ENCODE results near the gene TEPSIN. TPM values are rescaled to one million over a fixed set of nuclear protein-coding genes. Genes with fewer than 3 reads are reported as not detected.

TEPSIN gene
- polyA plus RNA-seq, 1 donor (not counting 4 experiments of a cell fraction or from before 2014, with no cell fraction given): 7.1 TPM

- DNase-seq (ENCODE audit: low read depth, low spot score) (no peak), FAIRE-seq (no peak)
- H3K9ac ChIP-seq (ENCODE audit: control insufficient read depth, extremely low read depth, insufficient read depth, low read length): no peak overlapping the region
- no peaks in the 10 kb centered on the region for H3K27me3 ChIP-seq (ENCODE audit: control insufficient read depth, extremely low read depth, insufficient read depth, low read length)
- peaks cover 11% of the 10 kb centered on the region for H3K4me1 ChIP-seq (ENCODE audit: control insufficient read depth, extremely low read depth, insufficient read depth, low read length)
- no peak overlapping the region for H3K4me3 ChIP-seq (ENCODE audit: control insufficient read depth in 2 of 3, extremely low read depth in 1 of 3, insufficient read depth in 2 of 3, low read depth in 1 of 3, low read length in 3 of 3)
- H4K20me1 ChIP-seq (ENCODE audit: control insufficient read depth, extremely low read depth, insufficient read depth, low read length): peaks cover 4% of the 10 kb centered on the region
- peaks cover 26 to 31% of the 10 kb centered on the region in 2 experiments for H3K36me3 ChIP-seq (ENCODE audit: control insufficient read depth in 2 of 2, extremely low read depth in 1 of 2, insufficient read depth in 2 of 2, low read length in 2 of 2)
- dilution Hi-C loops (cut with MboI; ENCODE audit: extremely low pct_ligation_motif_present, low sequenced_read_pairs): no loop called here
- H2AFZ ChIP-seq (ENCODE audit: control insufficient read depth, low read length): no peak overlapping the region
- H3K27ac ChIP-seq (ENCODE audit: control insufficient read depth, insufficient read depth, low read length): no peak overlapping the region
- no peak overlapping the region for H3K4me2 ChIP-seq (ENCODE audit: control insufficient read depth, extremely low read depth, insufficient read depth, low read depth, low read length)
- H3K9me3 ChIP-seq (ENCODE audit: control insufficient read depth, low read depth, low read length): no peaks in the 10 kb centered on the region
- H3K9me1 ChIP-seq (ENCODE audit: control insufficient read depth, extremely low read depth, insufficient read depth, low read length): peaks cover 2% of the 10 kb centered on the region
- no peak for TF ChIP-seq EZH2 (IDR thresholded peaks at IDR 0.05; ENCODE audit: low read length)
- no peak for TF ChIP-seq CTCF (optimal IDR thresholded peaks at IDR 0.05 in 1 of 3, IDR thresholded peaks at IDR 0.05 in 1 of 3, conservative IDR thresholded peaks at IDR 0.05 in 1 of 3; ENCODE audit: extremely low read depth in 1 of 3, insufficient read depth in 2 of 3, low read length in 3 of 3)
- no peaks in the 10 kb centered on the region for H3K79me2 ChIP-seq (ENCODE audit: control insufficient read depth, insufficient read depth, low read length)
Observed at GRCh38 chr17:81272616-81273015, 33.8 kb upstream of the TEPSIN start.

- peak; percentile 83 for FAIRE-seq
Observed at GRCh38 chr17:81271226-81271625, 32.4 kb upstream of the TEPSIN start.

More at GRCh38 chr17:81271226-81271625, 32.4 kb upstream of the TEPSIN start:
- H3K9me1 ChIP-seq (ENCODE audit: control insufficient read depth, extremely low read depth, insufficient read depth, low read length): peaks cover 2% of the 10 kb centered on the region
- H2AFZ ChIP-seq (ENCODE audit: control insufficient read depth, low read length): no peak overlapping the region
- H3K4me3 ChIP-seq (ENCODE audit: control insufficient read depth in 2 of 3, extremely low read depth in 1 of 3, insufficient read depth in 2 of 3, low read depth in 1 of 3, low read length in 3 of 3): peak overlapping the region in 1 of 3 experiments; percentile 0
- dilution Hi-C loops (cut with MboI; ENCODE audit: extremely low pct_ligation_motif_present, low sequenced_read_pairs): no loop called here
- H4K20me1 ChIP-seq (ENCODE audit: control insufficient read depth, extremely low read depth, insufficient read depth, low read length): peaks cover 4% of the 10 kb centered on the region
- H3K9ac ChIP-seq (ENCODE audit: control insufficient read depth, extremely low read depth, insufficient read depth, low read length): peak overlapping the region; percentile 39
- H3K4me1 ChIP-seq (ENCODE audit: control insufficient read depth, extremely low read depth, insufficient read depth, low read length): peaks cover 11% of the 10 kb centered on the region
- H3K4me2 ChIP-seq (ENCODE audit: control insufficient read depth, extremely low read depth, insufficient read depth, low read depth, low read length): peak overlapping the region; percentile 9
- H3K36me3 ChIP-seq (ENCODE audit: control insufficient read depth in 2 of 2, extremely low read depth in 1 of 2, insufficient read depth in 2 of 2, low read length in 2 of 2): peaks cover 20 to 28% of the 10 kb centered on the region in 2 experiments
- peak; percentile 35 for DNase-seq (ENCODE audit: low read depth, low spot score)
- H3K9me3 ChIP-seq (ENCODE audit: control insufficient read depth, low read depth, low read length): no peaks in the 10 kb centered on the region
- H3K27ac ChIP-seq (ENCODE audit: control insufficient read depth, insufficient read depth, low read length): peak overlapping the region; percentile 31
- no peaks in the 10 kb centered on the region for H3K27me3 ChIP-seq (ENCODE audit: control insufficient read depth, extremely low read depth, insufficient read depth, low read length)
- no peaks in the 10 kb centered on the region for H3K79me2 ChIP-seq (ENCODE audit: control insufficient read depth, insufficient read depth, low read length)
- TF ChIP-seq CTCF (optimal IDR thresholded peaks at IDR 0.05 in 1 of 3, IDR thresholded peaks at IDR 0.05 in 1 of 3, conservative IDR thresholded peaks at IDR 0.05 in 1 of 3; ENCODE audit: extremely low read depth in 1 of 3, insufficient read depth in 2 of 3, low read length in 3 of 3) (no peak), EZH2 (IDR thresholded peaks at IDR 0.05; ENCODE audit: low read length) (no peak)
